GM21576 (cell line): ENCODE results near the gene FARS2.
"Not testable (repeated sequence)": the region's sequence is repeated elsewhere in the genome, so short reads cannot be mapped to it uniquely, and the experiment has no call there.

Experiments
- ATAC-seq: cut with Tn5 transposase; IDR thresholded peaks from one replicate; pipeline ENCODE4 v1.9.1; 2021; ENCODE audit warnings: mild to moderate bottlenecking, moderate library complexity; ENCODE audit not compliant: unreplicated experiment

FARS2 gene

DNA sequence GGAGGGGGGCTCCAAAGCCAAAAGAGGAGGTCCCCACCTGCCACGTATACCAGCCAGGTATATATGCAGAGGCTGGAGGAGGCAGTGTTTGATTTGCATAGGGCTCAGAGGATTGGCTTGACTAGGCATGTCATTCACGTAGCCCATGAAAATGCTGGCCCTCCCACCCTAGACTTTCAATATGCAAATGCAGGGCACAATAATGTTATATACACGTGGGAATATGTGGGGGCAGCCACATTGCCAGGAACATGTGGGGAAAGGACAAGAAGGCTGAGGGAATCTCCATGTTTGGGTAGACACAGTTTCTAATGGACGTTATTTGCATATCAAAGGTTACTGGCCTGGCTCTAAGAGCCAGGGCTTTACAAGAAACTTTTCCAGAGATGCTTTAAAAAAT, 301.8 kb downstream of the FARS2 start:
- ATAC-seq = no peak

- not testable (repeated sequence) for ATAC-seq
Observed at GRCh38 chr6:5564746-5565145, 303.4 kb downstream of the FARS2 start.

DNA sequence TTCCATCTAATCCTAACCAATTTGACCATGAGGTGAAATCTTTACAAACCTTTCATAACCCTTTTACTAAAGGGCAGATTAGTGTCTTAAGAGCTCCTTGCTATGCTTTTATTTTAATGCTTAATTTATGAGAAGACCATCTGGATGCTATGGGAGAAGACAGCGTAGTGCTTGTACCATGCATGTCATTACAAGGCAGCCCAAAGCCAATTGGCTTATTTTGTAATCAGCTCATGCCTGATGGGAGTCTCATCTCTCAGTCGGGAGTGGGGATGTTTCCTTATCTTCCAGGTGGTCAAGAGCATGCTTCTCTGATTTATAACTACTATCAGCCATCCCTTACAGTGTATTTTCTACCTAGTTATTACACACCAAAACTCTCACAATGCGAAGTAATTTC, 304.7 kb downstream of the FARS2 start:
- no peak for ATAC-seq

DNA sequence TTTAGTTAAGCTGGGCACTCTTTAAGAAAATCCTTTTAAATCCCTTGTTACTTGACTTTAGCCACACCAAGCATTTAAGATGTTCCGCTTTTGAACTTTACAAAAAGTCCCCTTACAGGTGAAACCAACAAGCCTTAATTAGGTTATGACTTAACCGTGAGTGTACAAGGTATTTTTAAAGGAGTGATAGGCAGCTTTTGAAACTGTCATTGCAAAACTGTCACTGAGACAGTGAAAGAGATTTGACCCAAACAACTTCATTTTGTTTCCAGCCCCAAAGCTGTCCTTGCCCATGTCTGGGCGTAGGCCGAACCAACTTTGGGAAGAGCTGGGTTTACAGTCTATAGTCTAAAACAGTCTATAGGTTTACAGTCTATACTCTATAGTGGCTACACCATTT, 305.4 kb downstream of the FARS2 start:
- peak; percentile 46 for ATAC-seq

GRCh38 chr6:5567352-5567751, 306.0 kb downstream of the FARS2 start:
- no peak for ATAC-seq

GRCh38 chr6:5567890-5568289, 306.6 kb downstream of the FARS2 start:
- ATAC-seq = no peak

DNA sequence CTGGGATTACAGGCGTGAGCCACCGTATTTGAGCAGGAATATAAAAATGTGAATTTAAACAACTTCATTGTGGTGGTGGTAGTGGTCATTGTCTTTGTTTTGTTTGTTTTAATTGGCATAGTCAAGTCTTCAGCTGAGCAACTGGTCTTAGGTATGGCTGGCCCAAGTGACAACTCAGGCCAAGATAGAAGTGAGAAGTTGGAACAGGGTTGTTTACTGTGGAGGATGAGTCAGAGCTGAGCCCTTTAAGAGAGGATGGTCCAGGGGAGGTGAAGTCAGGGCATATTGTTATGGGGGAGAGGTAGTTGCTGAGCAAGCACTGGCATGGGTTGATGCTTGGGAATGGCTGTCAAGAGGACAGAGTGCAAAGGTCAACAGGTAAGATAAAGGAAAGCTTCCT, 308.2 kb downstream of the FARS2 start:
- no peak for ATAC-seq

GRCh38 chr6:5570641-5571040, 309.3 kb downstream of the FARS2 start:
- no peak for ATAC-seq

GRCh38 chr6:5580736-5581581, 319.6 kb downstream of the FARS2 start:
- no peak for ATAC-seq

- no peak for ATAC-seq
Observed at GRCh38 chr6:5582762-5583161, 321.4 kb downstream of the FARS2 start.

- ATAC-seq = no peak
Observed at GRCh38 chr6:5583528-5583927, 322.2 kb downstream of the FARS2 start.

DNA sequence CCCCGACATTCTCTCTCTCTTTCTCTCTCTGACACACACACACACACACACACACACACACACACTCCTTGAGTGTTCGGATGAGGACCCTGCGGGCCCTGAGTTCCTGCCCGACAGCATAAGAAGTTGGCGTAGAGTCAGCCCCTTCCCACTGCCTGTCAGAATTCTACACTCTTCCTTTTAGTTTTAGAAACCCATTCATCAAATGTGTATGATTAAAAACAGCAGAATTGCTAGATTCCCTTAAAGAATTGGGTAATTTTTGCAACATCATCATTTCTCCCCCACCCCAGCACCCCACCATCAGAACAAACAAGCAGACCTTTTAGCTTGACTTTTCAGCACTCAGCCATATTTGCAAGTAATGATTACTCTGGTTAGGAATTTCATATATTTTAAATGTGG, 322.8 kb downstream of the FARS2 start:
- no peak for ATAC-seq

- ATAC-seq = no peak
Observed at GRCh38 chr6:5587648-5588047, 326.3 kb downstream of the FARS2 start.

- no peak for ATAC-seq
Observed at GRCh38 chr6:5589422-5590141, 328.3 kb downstream of the FARS2 start.

- no peak for ATAC-seq
Observed at GRCh38 chr6:5590187-5590586, 328.9 kb downstream of the FARS2 start.

DNA sequence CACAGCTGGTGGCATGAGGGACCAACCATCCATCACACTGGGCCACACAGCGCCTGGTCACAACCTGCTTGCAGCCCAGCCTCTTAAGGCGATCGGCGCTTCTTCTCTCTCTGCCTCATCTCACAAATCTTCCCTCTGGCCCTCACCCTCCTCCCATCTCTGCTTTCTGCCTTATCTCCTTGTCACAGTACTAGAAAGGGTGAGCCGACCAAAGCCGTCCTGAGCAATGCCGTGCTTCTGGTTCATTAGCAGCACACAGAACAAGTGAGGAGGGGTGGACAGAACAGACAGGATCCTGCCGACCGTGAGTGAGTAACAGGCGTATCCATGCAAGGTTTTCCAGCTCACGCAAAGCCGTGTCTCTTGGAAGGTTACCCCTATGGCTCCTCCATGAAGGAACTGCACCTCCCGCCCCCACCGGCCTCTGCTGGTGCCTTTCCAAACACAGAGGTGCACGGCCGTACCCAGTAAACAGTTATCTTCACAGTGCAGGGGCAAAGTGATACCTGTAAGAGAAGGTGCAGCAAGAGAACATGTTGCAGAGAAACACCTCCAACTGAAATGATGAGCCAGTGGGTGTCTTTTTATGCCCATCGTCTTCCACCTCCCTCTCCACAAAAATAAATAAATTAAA, 331.7 kb downstream of the FARS2 start:
- ATAC-seq = no peak

DNA sequence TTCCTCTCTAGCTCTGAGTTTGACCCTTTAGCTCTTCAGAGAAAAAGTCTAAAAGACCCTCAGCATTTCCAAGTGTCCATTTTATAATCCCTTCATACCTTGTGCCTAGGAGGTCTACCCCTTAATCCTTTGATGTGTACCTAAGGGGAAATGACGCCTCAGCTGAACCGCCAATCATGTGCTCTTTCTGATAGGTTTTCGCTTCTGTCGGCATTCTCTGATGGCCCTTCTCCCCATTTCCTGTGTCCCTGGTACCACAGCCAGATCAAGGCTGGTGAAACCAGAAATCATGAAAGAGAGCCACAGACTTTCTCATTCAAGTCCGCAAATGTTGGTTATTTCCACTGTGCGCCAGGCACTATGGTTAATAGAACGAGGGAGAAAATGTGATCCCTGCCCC, 333.9 kb downstream of the FARS2 start:
- ATAC-seq = no peak

DNA sequence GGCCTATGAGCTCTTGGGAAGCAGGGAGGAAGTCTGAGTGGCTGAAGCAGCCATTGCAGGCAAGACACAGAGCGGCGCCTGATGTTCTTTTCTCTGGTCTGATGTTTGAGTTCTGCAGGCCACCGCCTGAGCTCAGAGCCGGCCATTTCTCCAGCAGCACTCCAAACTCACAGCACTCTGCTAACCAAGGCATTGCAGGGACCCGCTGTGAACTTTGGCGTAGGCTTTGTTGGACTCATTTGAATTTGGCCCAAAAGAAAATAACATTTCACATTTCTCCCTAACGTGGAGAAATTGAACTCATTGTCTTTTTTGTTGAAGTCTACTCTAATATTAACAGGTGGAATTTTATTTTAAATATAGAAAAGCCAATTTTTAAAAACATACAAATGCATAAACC, 336.1 kb downstream of the FARS2 start:
- no peak for ATAC-seq

DNA sequence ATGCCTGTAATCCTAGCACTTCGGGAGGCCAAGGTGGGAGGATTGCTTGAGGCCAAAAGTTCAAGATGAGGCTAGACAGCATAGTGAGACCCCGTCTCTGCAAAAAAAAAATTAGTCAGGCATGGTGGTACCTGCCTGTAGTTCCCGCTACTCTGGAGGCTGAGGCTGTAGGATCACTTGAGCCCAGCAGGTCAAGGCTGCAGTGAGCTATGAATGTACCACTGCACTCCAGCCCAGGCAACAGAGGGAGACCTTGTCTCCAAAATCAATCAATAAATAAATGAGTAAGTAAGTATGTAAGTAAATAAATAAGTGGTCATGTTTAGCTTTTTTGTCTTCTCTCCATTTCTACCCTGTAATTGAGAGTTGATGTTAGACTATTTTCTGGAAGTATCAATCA, 336.8 kb downstream of the FARS2 start:
- ATAC-seq = no peak

GRCh38 chr6:5599127-5599526, 337.8 kb downstream of the FARS2 start:
- no peak for ATAC-seq

GRCh38 chr6:5605937-5606336, 344.6 kb downstream of the FARS2 start:
- no peak for ATAC-seq

DNA sequence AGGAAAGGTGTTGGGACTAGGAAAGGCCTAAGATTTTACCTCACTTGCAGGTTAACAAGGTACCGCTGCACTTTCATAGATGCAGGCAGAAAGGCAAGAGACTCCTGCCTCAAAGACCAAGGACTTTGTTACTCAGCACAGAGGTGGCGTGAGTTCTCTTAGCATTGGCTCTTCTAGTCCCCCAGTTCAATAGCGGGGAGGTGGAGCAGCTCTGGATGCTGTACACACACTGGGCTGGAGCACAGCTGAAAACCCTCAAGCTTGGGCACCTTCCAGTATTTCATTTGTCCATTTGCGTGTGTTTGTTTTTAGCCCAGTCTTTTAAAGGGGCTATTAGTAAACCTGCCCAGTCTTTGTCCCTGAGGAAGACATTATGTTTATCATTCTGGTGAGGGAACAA, 345.2 kb downstream of the FARS2 start:
- no peak for ATAC-seq
